HUES48 (cell line): ENCODE data around the gene ANAPC16.
A peak's percentile ranks its signal among the peaks of the same experiment; 100 is the strongest.

Source experiments
- H3K27ac ChIP-seq: one replicate; pipeline ENCODE4 v1.7.0; 2013; ENCODE audit warnings: low read depth, low read length, inconsistent platforms
- H3K27me3 ChIP-seq: 2 replicates; pipeline ENCODE4 v1.6.1; 2013; ENCODE audit warnings: mild to moderate bottlenecking, low read length; ENCODE audit not compliant: control insufficient read depth, insufficient read depth
- H3K36me3 ChIP-seq: 2 replicates; pipeline ENCODE4 v1.6.1; 2013; ENCODE audit warnings: low read length; ENCODE audit not compliant: control insufficient read depth, insufficient read depth
- H3K4me1 ChIP-seq: 2 replicates; pipeline ENCODE4 v1.6.1; 2013; ENCODE audit warnings: mild to moderate bottlenecking, low read length; ENCODE audit not compliant: control insufficient read depth, insufficient read depth
- H3K4me3 ChIP-seq: 2 replicates; pipeline ENCODE4 v1.5.1; 2013; ENCODE audit warnings: mild to moderate bottlenecking, low read depth, low read length
- H3K9ac ChIP-seq: 2 replicates; pipeline ENCODE4 v1.6.1; 2013; ENCODE audit warnings: mild to moderate bottlenecking, low read depth, low read length, moderate library complexity
- H3K9me3 ChIP-seq: 2 replicates; pipeline ENCODE4 v1.6.1; 2013; ENCODE audit warnings: low read length; ENCODE audit not compliant: control insufficient read depth, insufficient read depth

Gene ANAPC16

GRCh38 chr10:72257051-72257892 lies 41.5 kb downstream of the ANAPC16 start:
- Histone ChIP-seq H3K4me3 (no peak overlapping the region), H3K27ac (peak overlapping the region; percentile 27), H3K4me1 (peaks cover 42% of the 10 kb centered on the region), H3K9ac (no peak overlapping the region), H3K27me3 (no peaks in the 10 kb centered on the region), H3K9me3 (no peaks in the 10 kb centered on the region), H3K36me3 (no peaks in the 10 kb centered on the region)

DNA sequence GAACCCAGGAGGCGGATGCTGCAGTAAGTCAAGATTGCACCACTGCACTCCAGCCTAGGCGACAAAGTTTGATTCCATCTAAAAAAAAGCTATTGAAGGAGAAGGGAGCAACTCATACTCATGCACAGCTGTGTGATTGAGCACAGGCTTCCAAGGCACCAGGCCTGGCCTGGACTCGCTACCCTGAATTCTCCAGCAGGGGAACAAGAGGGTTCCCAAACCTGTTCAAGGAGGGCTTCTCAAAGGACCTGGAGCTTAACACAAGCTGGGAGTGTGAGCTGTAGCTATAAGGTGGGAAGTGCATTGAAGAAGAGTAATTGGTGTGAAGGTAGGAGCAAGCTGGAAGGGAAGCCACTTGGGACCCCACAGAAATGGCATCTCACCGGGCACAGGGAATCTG lies 42.8 kb downstream of the ANAPC16 start:
- Histone ChIP-seq H3K27ac (no peak overlapping the region), H3K36me3 (no peaks in the 10 kb centered on the region), H3K4me3 (no peak overlapping the region), H3K9ac (no peak overlapping the region), H3K4me1 (peaks cover 42% of the 10 kb centered on the region), H3K27me3 (no peaks in the 10 kb centered on the region), H3K9me3 (no peaks in the 10 kb centered on the region)

DNA sequence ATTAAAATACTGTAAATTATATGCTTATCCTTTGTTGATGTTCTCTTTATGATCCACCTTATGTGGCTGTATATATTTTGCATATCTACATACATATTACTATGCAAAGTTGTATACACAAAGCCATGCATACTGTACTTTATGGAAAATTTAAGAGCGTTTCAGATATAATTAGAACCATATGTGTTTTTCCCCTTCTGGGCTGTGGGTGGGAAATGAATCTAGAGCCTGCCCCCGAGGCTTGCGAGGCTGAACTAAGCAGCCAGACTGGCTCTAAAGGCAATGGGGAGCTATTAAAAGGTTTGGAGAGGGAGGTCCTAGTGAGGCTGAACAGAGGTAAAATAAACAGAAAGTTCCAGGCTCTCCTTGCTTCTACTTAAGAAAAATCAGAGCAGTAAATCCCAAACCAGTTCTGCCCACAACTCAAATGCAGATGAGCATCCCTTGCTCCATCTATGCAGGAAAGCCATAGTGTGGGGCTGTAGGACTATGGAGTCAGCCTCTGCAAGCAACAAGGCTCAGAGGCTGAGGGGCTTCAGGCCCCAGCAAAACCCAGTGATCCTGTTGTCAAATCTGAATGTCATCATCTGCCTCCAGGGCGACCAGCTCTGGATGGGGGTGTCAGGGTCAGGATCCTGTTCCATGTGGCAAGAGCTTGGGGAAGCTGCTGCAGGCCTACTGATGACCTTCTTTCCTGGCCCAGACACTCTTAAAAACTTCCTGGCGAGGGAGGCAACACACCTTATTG lies 43.9 kb downstream of the ANAPC16 start:
- H3K9me3 ChIP-seq = no peaks in the 10 kb centered on the region
- H3K27me3 ChIP-seq = no peaks in the 10 kb centered on the region
- H3K4me3 ChIP-seq = no peak overlapping the region
- peak overlapping the region; percentile 93 for H3K27ac ChIP-seq
- peaks cover 43% of the 10 kb centered on the region for H3K4me1 ChIP-seq
- H3K36me3 ChIP-seq = no peaks in the 10 kb centered on the region
- peak overlapping the region; percentile 66 for H3K9ac ChIP-seq

DNA sequence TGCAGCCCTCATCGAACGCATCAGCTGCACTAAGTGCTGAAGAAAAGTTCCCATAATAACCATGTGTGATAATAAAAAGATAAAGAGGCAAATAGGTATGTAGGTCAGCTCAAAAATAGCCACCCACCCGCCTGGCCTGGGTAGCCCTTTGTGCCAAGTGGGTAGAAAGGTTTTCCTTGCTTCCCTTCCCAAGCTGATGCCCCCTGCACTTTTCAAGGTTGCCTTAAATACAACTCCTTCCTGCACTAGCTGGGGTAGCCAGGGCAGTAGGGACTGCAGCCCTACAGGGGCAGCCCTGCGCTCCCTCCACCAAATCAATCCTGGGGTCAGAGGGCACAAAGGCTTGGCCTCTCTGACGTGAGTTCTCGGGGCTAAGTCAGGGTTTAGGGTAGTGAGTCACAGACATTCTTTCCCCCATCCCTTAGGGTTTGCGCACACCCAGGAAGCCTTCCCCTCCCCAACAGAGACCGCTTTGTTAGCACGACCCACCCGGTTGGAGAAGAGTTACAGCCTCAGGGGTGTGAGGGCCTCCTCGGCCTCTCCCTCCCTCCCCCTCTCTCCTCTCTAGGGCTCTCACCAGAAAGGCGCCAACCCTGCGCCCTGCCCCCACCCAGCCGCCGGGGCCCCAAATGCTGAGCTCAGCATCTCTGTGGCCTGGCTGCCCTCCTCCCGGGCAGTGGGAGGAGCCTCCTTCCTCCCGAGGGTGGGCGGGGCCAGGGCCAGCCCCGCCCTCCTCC lies 44.6 kb downstream of the ANAPC16 start:
- peak overlapping the region; percentile 15; the same call in 1 of the 2 replicates for H3K4me3 ChIP-seq
- H3K36me3 ChIP-seq = no peaks in the 10 kb centered on the region
- H3K9ac ChIP-seq = peak overlapping the region; percentile 66
- H3K27ac ChIP-seq = peak overlapping the region; percentile 93
- H3K27me3 ChIP-seq = no peaks in the 10 kb centered on the region
- peaks cover 45% of the 10 kb centered on the region for H3K4me1 ChIP-seq
- H3K9me3 ChIP-seq = no peaks in the 10 kb centered on the region

DNA sequence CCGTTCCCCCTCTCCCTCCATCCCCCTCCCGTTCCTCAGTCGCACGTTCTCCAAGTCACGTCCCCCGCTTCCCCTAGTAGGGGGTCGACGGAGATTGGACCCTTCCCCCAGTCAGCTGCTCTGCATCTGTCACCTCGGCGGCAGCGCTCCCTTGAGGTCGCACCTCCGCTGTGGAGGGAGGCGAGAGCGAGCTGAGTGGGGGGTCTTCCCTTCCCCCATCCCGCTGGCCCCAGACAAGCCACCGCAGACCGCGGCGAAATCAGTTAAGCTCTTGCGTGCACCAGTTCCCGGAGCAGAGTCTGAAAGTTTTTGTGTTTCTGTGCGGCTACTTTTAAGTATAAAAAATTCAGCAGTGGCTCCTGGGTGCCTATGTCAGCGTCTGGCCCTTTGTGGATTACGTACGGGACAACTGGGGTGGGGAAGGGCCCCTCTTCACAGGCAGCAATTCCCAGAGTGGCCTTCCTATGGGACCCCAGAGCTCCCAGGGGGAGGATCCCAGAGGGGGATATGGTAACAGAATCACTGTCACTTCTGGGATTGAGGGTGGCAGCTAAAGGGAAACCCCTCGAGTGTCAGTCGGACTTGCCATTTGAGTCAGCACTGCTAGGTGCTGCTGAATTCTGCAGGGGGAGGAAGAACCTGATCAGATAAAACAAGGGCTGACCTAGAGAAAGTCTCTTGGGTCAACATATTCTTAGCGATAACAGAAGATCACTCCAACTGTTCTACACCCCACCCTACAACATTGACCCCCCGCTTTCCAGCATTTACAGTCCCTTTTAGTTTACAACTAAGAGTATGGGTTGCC lies 45.4 kb downstream of the ANAPC16 start:
- no peaks in the 10 kb centered on the region for H3K36me3 ChIP-seq
- H3K9ac ChIP-seq = peak overlapping the region; percentile 58
- peak overlapping the region; percentile 93 for H3K27ac ChIP-seq
- no peaks in the 10 kb centered on the region for H3K27me3 ChIP-seq
- H3K4me1 ChIP-seq = peaks cover 52% of the 10 kb centered on the region
- peak overlapping the region; percentile 63 for H3K4me3 ChIP-seq
- no peaks in the 10 kb centered on the region for H3K9me3 ChIP-seq

GRCh38 chr10:72261784-72262404 lies 46.1 kb downstream of the ANAPC16 start:
- Histone ChIP-seq H3K36me3 (no peaks in the 10 kb centered on the region), H3K4me1 (peaks cover 51% of the 10 kb centered on the region), H3K9me3 (no peaks in the 10 kb centered on the region), H3K4me3 (peak overlapping the region; percentile 63), H3K9ac (no peak overlapping the region), H3K27ac (peak overlapping the region; percentile 93), H3K27me3 (no peaks in the 10 kb centered on the region)

DNA sequence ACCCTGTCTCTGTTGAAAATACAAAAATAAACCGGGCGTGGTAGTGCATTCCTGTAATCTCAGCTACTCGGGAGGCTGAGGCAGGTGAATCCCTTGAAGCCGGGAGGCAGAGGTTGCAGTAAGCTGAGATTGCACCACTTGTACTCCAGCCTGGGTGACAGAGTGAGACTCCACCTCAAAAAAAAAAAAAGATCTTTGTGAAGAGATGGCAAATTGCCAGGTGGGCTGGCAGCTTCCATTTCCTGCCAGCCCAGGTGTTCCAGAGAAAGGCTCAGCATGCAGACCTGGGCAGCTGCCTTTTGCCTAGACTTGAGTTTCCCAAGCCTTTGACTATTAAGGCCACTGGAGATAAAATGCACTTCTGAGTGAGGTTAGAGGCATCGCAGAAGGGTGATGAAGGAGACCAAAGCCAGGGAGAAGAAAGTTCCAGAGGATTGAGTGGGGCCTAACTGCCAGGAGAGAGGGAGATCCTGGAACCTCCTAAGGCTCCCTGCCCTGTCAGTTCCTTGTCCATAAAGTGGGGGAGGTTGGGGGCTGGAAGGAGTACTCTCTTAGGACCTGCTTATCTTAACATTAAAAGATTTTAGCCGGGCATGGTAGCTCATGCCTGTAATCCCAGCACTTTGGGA lies 47.9 kb downstream of the ANAPC16 start:
- peaks cover 53% of the 10 kb centered on the region for H3K4me1 ChIP-seq
- no peak overlapping the region for H3K27ac ChIP-seq
- no peak overlapping the region for H3K9ac ChIP-seq

DNA sequence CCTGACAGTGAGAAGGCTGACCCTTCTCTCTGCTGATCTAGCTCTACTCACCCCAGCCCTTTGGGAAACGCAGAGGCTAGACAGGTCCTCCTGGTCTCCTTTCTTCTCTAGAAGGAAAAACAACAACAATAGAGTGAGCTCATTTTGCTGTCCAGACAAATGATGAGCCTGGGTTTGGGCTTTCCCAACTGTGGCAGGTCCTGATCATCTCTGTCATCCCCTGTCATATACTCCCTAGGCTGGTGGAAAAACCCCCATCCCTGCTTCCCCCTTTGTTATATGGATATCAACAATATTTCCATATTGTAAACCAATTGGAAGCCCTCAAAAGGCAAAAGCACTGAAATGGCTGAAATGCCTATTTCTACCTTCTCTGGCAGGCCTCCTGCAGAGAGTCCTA lies 48.7 kb downstream of the ANAPC16 start:
- Histone ChIP-seq H3K4me1 (peaks cover 47% of the 10 kb centered on the region), H3K9ac (no peak overlapping the region), H3K36me3 (no peaks in the 10 kb centered on the region), H3K9me3 (no peaks in the 10 kb centered on the region), H3K27ac (no peak overlapping the region), H3K4me3 (no peak overlapping the region), H3K27me3 (no peaks in the 10 kb centered on the region)

More for the DNA sequence above, 47.9 kb downstream of the ANAPC16 start:
- no peaks in the 10 kb centered on the region for H3K27me3 ChIP-seq
- no peak overlapping the region for H3K4me3 ChIP-seq
- no peaks in the 10 kb centered on the region for H3K36me3 ChIP-seq
- no peaks in the 10 kb centered on the region for H3K9me3 ChIP-seq

DNA sequence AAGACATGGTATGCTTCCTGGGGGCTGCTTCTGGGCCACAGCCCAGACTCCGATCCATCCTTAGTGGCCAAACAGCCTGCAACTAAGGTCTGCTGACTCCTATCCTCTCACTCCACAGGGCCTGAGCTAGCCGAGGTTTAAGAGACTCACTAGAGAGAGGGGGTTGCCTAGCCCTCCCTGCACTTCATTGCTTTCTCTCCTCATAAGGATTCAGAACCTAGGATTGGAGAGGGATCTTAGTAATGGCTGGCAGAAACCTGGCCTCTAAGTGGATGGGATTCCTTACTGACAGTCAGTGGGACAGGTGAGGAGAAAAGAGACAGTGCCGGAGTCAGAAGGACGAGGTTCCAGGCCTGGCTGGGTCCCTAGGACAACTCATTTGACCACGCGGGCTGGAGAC lies 49.7 kb downstream of the ANAPC16 start:
- Histone ChIP-seq H3K9me3 (no peaks in the 10 kb centered on the region), H3K4me3 (no peak overlapping the region), H3K27me3 (no peaks in the 10 kb centered on the region), H3K4me1 (peaks cover 38% of the 10 kb centered on the region), H3K27ac (peak overlapping the region; percentile 47), H3K36me3 (no peaks in the 10 kb centered on the region), H3K9ac (no peak overlapping the region)
